Measurements from ENCODE around the gene MYRFL.

GRCh38 chr12:69978020-69978419 lies 153.0 kb downstream of the MYRFL start:
- TF ChIP-seq, protein P1, sequence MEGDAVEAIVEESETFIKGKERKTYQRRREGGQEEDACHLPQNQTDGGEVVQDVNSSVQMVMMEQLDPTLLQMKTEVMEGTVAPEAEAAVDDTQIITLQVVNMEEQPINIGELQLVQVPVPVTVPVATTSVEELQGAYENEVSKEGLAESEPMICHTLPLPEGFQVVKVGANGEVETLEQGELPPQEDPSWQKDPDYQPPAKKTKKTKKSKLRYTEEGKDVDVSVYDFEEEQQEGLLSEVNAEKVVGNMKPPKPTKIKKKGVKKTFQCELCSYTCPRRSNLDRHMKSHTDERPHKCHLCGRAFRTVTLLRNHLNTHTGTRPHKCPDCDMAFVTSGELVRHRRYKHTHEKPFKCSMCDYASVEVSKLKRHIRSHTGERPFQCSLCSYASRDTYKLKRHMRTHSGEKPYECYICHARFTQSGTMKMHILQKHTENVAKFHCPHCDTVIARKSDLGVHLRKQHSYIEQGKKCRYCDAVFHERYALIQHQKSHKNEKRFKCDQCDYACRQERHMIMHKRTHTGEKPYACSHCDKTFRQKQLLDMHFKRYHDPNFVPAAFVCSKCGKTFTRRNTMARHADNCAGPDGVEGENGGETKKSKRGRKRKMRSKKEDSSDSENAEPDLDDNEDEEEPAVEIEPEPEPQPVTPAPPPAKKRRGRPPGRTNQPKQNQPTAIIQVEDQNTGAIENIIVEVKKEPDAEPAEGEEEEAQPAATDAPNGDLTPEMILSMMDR (IDR thresholded peaks at IDR 0.05; ENCODE audit: low read depth, low read length, poor library complexity, severe bottlenecking): no peak
- TF ChIP-seq EZH2phosphoT487 (IDR thresholded peaks at IDR 0.05; ENCODE audit: borderline replicate concordance, low read length): no peak

Measured in DOHH2 (cell line).